GM12878 (cell line): ENCODE measurements around the gene TYROBP. TPM values are rescaled to one million over a fixed set of nuclear protein-coding genes. Genes with fewer than 3 reads are reported as not detected.

ENCODE experiments used
- ATF2 ChIP-seq: IDR thresholded peaks from 2 replicates; pipeline ENCODE4 v1.6.1; 2012; ENCODE audit warnings: low read length, inconsistent platforms
- BHLHE40 ChIP-seq, 2 experiments: fragments of 450-650 bp in 1 of 2; IDR thresholded peaks; 2 replicates each; pipeline ENCODE4 v1.6.1; 2011 to 2017; ENCODE audit warnings: low read depth in 2 of 2, borderline replicate concordance in 1 of 2, improper control_type of control experiment in 1 of 2, low read length in 1 of 2, mild to moderate bottlenecking in 1 of 2
- BMI1 ChIP-seq: fragments of 450-650 bp; IDR thresholded peaks from 2 replicates; pipeline ENCODE4 v1.6.1; 2016; ENCODE audit warnings: mild to moderate bottlenecking, moderate library complexity, borderline replicate concordance
- CREB1 ChIP-seq: IDR thresholded peaks from 2 replicates; pipeline ENCODE4 v1.6.1; 2012; ENCODE audit warnings: low read depth, mild to moderate bottlenecking, inconsistent platforms
- E4F1 ChIP-seq: fragments of 450-650 bp; IDR thresholded peaks from 2 replicates; pipeline ENCODE4 v1.6.1; 2018; ENCODE audit warnings: borderline replicate concordance, mild to moderate bottlenecking; ENCODE audit not compliant: partially characterized antibody
- EGR1 ChIP-seq, 2 experiments: IDR thresholded peaks; 1 replicate in 1 of 2; 2 replicates in 1 of 2; pipeline ENCODE4 v1.6.1; 2011 to 2012; ENCODE audit warnings: low read depth in 2 of 2, low read length in 2 of 2, borderline replicate concordance in 1 of 2, mild to moderate bottlenecking in 1 of 2, moderate library complexity in 1 of 2
- HDGF ChIP-seq: fragments of 450-650 bp; IDR thresholded peaks from 2 replicates; pipeline ENCODE4 v1.6.1; 2016; ENCODE audit warnings: antibody characterized with exemption
- IKZF2 ChIP-seq, 2 experiments: fragments of 450-650 bp; IDR thresholded peaks; 2 replicates each; pipeline ENCODE4 v1.6.1; 2017; ENCODE audit warnings: mild to moderate bottlenecking in 2 of 2, moderate library complexity in 2 of 2
- NKRF ChIP-seq: fragments of 450-650 bp; conservative IDR thresholded peaks from 2 replicates; pipeline ENCODE4 v1.6.1; 2017; ENCODE audit warnings: mild to moderate bottlenecking, moderate library complexity
- NR2C1 ChIP-seq: fragments of 450-650 bp; IDR thresholded peaks from 2 replicates; pipeline ENCODE4 v1.6.1; 2017; ENCODE audit warnings: antibody characterized with exemption, mild to moderate bottlenecking, moderate library complexity
- NR2F1 ChIP-seq: fragments of 450-650 bp; conservative IDR thresholded peaks from 2 replicates; pipeline ENCODE4 v1.6.1; 2017; ENCODE audit warnings: mild to moderate bottlenecking
- PAX5 ChIP-seq: IDR thresholded peaks from 2 replicates; pipeline ENCODE4 v1.6.1; 2011; ENCODE audit warnings: low read depth, low read length, borderline replicate concordance
- POLR2A ChIP-seq: IDR thresholded peaks from 2 replicates; pipeline ENCODE4 v1.6.1; 2011; ENCODE audit warnings: low read depth, mild to moderate bottlenecking, low read length
- RELB ChIP-seq: fragments of 450-650 bp; IDR thresholded peaks from 2 replicates; pipeline ENCODE4 v1.6.1; 2017; ENCODE audit warnings: low read depth, mild to moderate bottlenecking, moderate library complexity
- REST ChIP-seq: IDR thresholded peaks from 2 replicates; pipeline ENCODE4 v1.6.1; 2012; ENCODE audit warnings: mild to moderate bottlenecking, low read depth, low read length
- STAT3 ChIP-seq: IDR thresholded peaks from 2 replicates; pipeline ENCODE4 v1.6.1; 2011; ENCODE audit warnings: low read depth, low read length, improper control_type of control experiment
- ZNF274 ChIP-seq: IDR thresholded peaks from one replicate; pipeline ENCODE4 v1.8.0; 2011; ENCODE audit not compliant: insufficient read length, insufficient read depth
- ZZZ3 ChIP-seq: IDR thresholded peaks from 2 replicates; pipeline ENCODE4 v1.6.1; 2011; ENCODE audit warnings: low read depth; ENCODE audit not compliant: control insufficient read depth, insufficient read length
- polyA plus RNA-seq, 11 experiments: library from polyadenylated mRNA; depleted of rRNA in 4 of 11; unstranded in 6 of 11; stranded (reverse) in 5 of 11; fragments of >200 nt; fragmentation: Nextera tagmentation in 4 of 11; fragmentation: Illumina TruSeq in 1 of 11; extraction: Ambion mirVana in 4 of 11; extraction: Trizol in 1 of 11; gene quantifications; 1 replicate in 1 of 11; 2 replicates in 10 of 11; pipeline versions ENCODE4 v1.2.1 to v1.2.3, GENCODE V29; 2011 to 2016; ENCODE audit warnings: inconsistent platforms in 2 of 11, missing spikeins in 2 of 11, low read depth in 1 of 11
- total RNA-seq, 4 experiments: library from RNA; depleted of rRNA in 3 of 4; stranded (reverse); fragments of >200 nt in 3 of 4; fragmentation: Illumina TruSeq in 1 of 4; extraction: Trizol in 1 of 4; gene quantifications; 2 replicates each; pipeline versions ENCODE4 v1.2.1 to v1.2.3, GENCODE V29; 2013 to 2021

TYROBP gene
- total and polyA plus RNA-seq, 10 of the 15 experiments (the other 5 are each of a cell fraction or from before 2014, with no cell fraction given) = 0.33 to 2.4 (median 0.58) TPM; not detected in 2

- TF ChIP-seq IKZF2 (IDR thresholded peaks at IDR 0.05) = peak in 1 of 2 experiments; percentile 55; a peak in 1 of 4 replicates
- TF ChIP-seq NKRF = 0 out of 2 replicates have a peak, but pooled peaks have one; percentile 23
- no peak for TF ChIP-seq CREB1
- no peak for TF ChIP-seq REST
- TF ChIP-seq ZNF274 = no peak
- TF ChIP-seq E4F1 = no peak
- TF ChIP-seq BHLHE40 (IDR thresholded peaks at IDR 0.05; ENCODE audit: borderline replicate concordance in 1 of 2, low read depth in 2 of 2, low read length in 1 of 2) = no peak
- TF ChIP-seq PAX5 = 0 out of 2 replicates have a peak, but pooled peaks have one; percentile 11
- no peak for TF ChIP-seq ATF2
- TF ChIP-seq ZZZ3 = no peak
- 0 out of 2 replicates have a peak, but pooled peaks have one; percentile 73 for TF ChIP-seq HDGF
- TF ChIP-seq NR2C1 = peak; percentile 25; the same call in 1 of the 2 replicates
- TF ChIP-seq NR2F1 = no peak; the same call in 1 of the 2 replicates
- 0 out of 3 replicates have a peak, but pooled peaks of 1 of the 2 experiments have one; percentile 46 for TF ChIP-seq EGR1 (IDR thresholded peaks at IDR 0.05; ENCODE audit: borderline replicate concordance in 1 of 2, low read depth in 2 of 2, low read length in 2 of 2)
- TF ChIP-seq RELB = 0 out of 2 replicates have a peak, but pooled peaks have one; percentile 23
- no peak for TF ChIP-seq STAT3
- TF ChIP-seq BMI1 = no peak
- TF ChIP-seq POLR2A = peak; percentile 70
Observed at GRCh38 chr19:35901854-35902661, 6.0 kb downstream of the TYROBP start, which contains the start of gene HCST (continued).
